Measurements from ENCODE around the gene MOB1B.

- TF ChIP-seq, protein P1, sequence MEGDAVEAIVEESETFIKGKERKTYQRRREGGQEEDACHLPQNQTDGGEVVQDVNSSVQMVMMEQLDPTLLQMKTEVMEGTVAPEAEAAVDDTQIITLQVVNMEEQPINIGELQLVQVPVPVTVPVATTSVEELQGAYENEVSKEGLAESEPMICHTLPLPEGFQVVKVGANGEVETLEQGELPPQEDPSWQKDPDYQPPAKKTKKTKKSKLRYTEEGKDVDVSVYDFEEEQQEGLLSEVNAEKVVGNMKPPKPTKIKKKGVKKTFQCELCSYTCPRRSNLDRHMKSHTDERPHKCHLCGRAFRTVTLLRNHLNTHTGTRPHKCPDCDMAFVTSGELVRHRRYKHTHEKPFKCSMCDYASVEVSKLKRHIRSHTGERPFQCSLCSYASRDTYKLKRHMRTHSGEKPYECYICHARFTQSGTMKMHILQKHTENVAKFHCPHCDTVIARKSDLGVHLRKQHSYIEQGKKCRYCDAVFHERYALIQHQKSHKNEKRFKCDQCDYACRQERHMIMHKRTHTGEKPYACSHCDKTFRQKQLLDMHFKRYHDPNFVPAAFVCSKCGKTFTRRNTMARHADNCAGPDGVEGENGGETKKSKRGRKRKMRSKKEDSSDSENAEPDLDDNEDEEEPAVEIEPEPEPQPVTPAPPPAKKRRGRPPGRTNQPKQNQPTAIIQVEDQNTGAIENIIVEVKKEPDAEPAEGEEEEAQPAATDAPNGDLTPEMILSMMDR (IDR thresholded peaks at IDR 0.05; ENCODE audit: insufficient read depth, low read length, poor library complexity, severe bottlenecking): no peak
- TF ChIP-seq EZH2phosphoT487 (conservative IDR thresholded peaks at IDR 0.05; ENCODE audit: low read length): no peak
Observed at GRCh38 chr4:70874268-70875156, 27.7 kb upstream of the MOB1B start.

All from SU-DHL-6 (cell line).